H1 (cell line): ENCODE measurements around the gene PPIL4. TPM values are rescaled to one million over a fixed set of nuclear protein-coding genes. Genes with fewer than 3 reads are reported as not detected.

Experiments
- CREB1 ChIP-seq: IDR thresholded peaks from 2 replicates; pipeline ENCODE4 v1.6.1; 2012; ENCODE audit warnings: inconsistent platforms
- E2F6 ChIP-seq: IDR thresholded peaks from 2 replicates; pipeline ENCODE4 v1.6.1; 2012; ENCODE audit warnings: inconsistent platforms
- EZH2 ChIP-seq: fragments of 200-600 bp; sonication (generic); IDR thresholded peaks from 2 replicates; pipeline ENCODE4 v1.7.1; 2012; ENCODE audit warnings: low read depth, mild to moderate bottlenecking, moderate library complexity, low read length, inconsistent platforms; ENCODE audit not compliant: severe bottlenecking
- GABPA ChIP-seq: IDR thresholded peaks from 2 replicates; pipeline ENCODE4 v1.6.1; 2011; ENCODE audit warnings: mild to moderate bottlenecking, low read length, moderate library complexity, borderline replicate concordance; ENCODE audit not compliant: insufficient read depth
- SIRT6 ChIP-seq: IDR thresholded peaks from one replicate; pipeline ENCODE4 v1.7.1; 2012; ENCODE audit warnings: low read length, inconsistent platforms
- polyA plus RNA-seq, 7 experiments: library from polyadenylated mRNA; depleted of rRNA in 3 of 7; stranded (reverse) in 5 of 7; unstranded in 2 of 7; fragments of >200 nt in 5 of 7; fragments of 200-250 nt in 2 of 7; gene quantifications; 1 replicate in 5 of 7; 2 replicates in 1 of 7; 4 replicates in 1 of 7; pipeline versions ENCODE4 v1.2.1 to v1.2.3, GENCODE V29; 2011 to 2013; ENCODE audit warnings: missing spikeins in 2 of 7, mixed read lengths in 2 of 7
- total RNA-seq: library from RNA; stranded (reverse); fragmentation: NEBNext Ultra II Directional; extraction: Animal tissue kit (Norgen Biotek cat#: 25700); gene quantifications from 2 replicates; pipeline ENCODE4 v1.2.1, GENCODE V29; 2021

PPIL4 gene
- total and polyA plus RNA-seq, 2 of the 8 experiments (the other 6 are each of a cell fraction or from before 2014, with no cell fraction given), result 2.0 to 33.2 TPM

GRCh38 chr6:149468179-149468578 lies 77.7 kb downstream of the PPIL4 start (continued):
- TF ChIP-seq E2F6 (no peak), EZH2 (no peak), SIRT6 (no peak), GABPA (no peak), CREB1 (no peak)
